Endothelial cell of umbilical vein (primary cell): ENCODE measurements around the gene PRDM16. TPM values are rescaled to one million over a fixed set of nuclear protein-coding genes. Genes with fewer than 3 reads are reported as not detected.

Experiments
- BruUV-seq: library from RNA; stranded (reverse); fragments of 400-500 nt; replicated peaks from 2 replicates; lab custom pipeline; 2021; lab: Mats Ljungman, UMichigan
- CTCF ChIA-PET: fragments of 300-600, 350-600 bp; sonication (Branson Sonifier 250); formaldehyde crosslinking; loops from one replicate; lab custom pipeline; 2021; ENCODE audit warnings: antibody characterized with exemption, inconsistent platforms; lab: Charles Lee
- POLR2A ChIA-PET: fragments of 300-600, 350-600 bp; sonication (Branson Sonifier 250); formaldehyde crosslinking; loops from one replicate; lab custom pipeline; 2021; ENCODE audit warnings: antibody characterized with exemption, inconsistent platforms; lab: Charles Lee
- DNase-seq: peaks from one replicate; pipeline ENCODE4 v3.0.0-alpha.2; 2011; ENCODE audit warnings: low read depth, low spot score
- FAIRE-seq: peaks from 2 replicates; lab custom pipeline; 2011; peaks lifted over from hg19 to GRCh38; lab: Jason Lieb, UNC
- H2AFZ ChIP-seq: 2 replicates; pipeline ENCODE4 v1.6.0; 2012; ENCODE audit warnings: low read depth, low read length, control low read depth, inconsistent platforms
- H3K27ac ChIP-seq: 2 replicates; pipeline ENCODE4 v1.5.1; 2011; ENCODE audit warnings: low read depth, mild to moderate bottlenecking, control low read depth, low read length, moderate library complexity; ENCODE audit not compliant: insufficient read depth
- H3K27me3 ChIP-seq, 2 experiments: 2 replicates each; pipeline versions ENCODE4 v1.6.0 to v1.6.1; 2011; ENCODE audit warnings: low read length in 2 of 2, mixed read lengths in 1 of 2; ENCODE audit not compliant: control insufficient read depth in 2 of 2, insufficient read depth in 2 of 2
- H3K36me3 ChIP-seq, 2 experiments: 2 replicates in 1 of 2; 3 replicates in 1 of 2; pipeline ENCODE4 v1.5.1; 2011; ENCODE audit warnings: low read length in 2 of 2, mild to moderate bottlenecking in 1 of 2, moderate library complexity in 1 of 2; ENCODE audit not compliant: control insufficient read depth in 2 of 2, insufficient read depth in 2 of 2; ENCODE audit errors: extremely low read depth in 1 of 2
- H3K4me1 ChIP-seq: 3 replicates; pipeline ENCODE4 v1.5.1; 2011; ENCODE audit warnings: mild to moderate bottlenecking, low read length; ENCODE audit not compliant: control insufficient read depth, insufficient read depth; ENCODE audit errors: extremely low read depth
- H3K4me2 ChIP-seq: 2 replicates; pipeline ENCODE4 v1.6.1; 2011; ENCODE audit warnings: low read length, control low read depth, mixed read lengths; ENCODE audit not compliant: insufficient read depth
- H3K4me3 ChIP-seq, 3 experiments: fragments of 200-600 bp in 1 of 3; sonication (generic), shearing (Covaris generic) in 1 of 3; replicated peaks in 1 of 3; 2 replicates each; pipeline ENCODE4 v1.5.1; 2011 to 2016; ENCODE audit warnings: control low read depth in 3 of 3, low read length in 3 of 3, mild to moderate bottlenecking in 2 of 3, inconsistent platforms in 1 of 3, low read depth in 1 of 3, moderate library complexity in 1 of 3; ENCODE audit not compliant: insufficient read depth in 1 of 3
- H3K79me2 ChIP-seq: 2 replicates; pipeline ENCODE4 v1.6.0; 2012; ENCODE audit warnings: low read length, inconsistent platforms; ENCODE audit not compliant: control insufficient read depth, insufficient read depth
- H3K9ac ChIP-seq: replicated peaks from 2 replicates; pipeline ENCODE3; 2011; ENCODE audit warnings: low read length, control low read depth; ENCODE audit not compliant: insufficient read depth; ENCODE audit errors: extremely low read depth
- H3K9me1 ChIP-seq: replicated peaks from 3 replicates; pipeline ENCODE4 v1.6.0; 2011; ENCODE audit warnings: mild to moderate bottlenecking, low read length; ENCODE audit not compliant: control insufficient read depth, insufficient read depth; ENCODE audit errors: extremely low read depth
- H3K9me3 ChIP-seq: replicated peaks from 2 replicates; pipeline ENCODE4 v1.5.1; 2012; ENCODE audit warnings: low read length, inconsistent platforms; ENCODE audit not compliant: control insufficient read depth, insufficient read depth
- H4K20me1 ChIP-seq: replicated peaks from 2 replicates; pipeline ENCODE3; 2011; ENCODE audit warnings: mild to moderate bottlenecking, low read length; ENCODE audit not compliant: control insufficient read depth, insufficient read depth; ENCODE audit errors: extremely low read depth
- EZH2 ChIP-seq: IDR thresholded peaks from 2 replicates; pipeline ENCODE4 v1.6.1; 2012; ENCODE audit warnings: borderline replicate concordance, low read depth, mild to moderate bottlenecking, moderate library complexity, low read length, inconsistent platforms; ENCODE audit not compliant: severe bottlenecking
- FOS ChIP-seq: IDR thresholded peaks from 2 replicates; pipeline ENCODE4 v1.6.1; 2011; ENCODE audit warnings: mild to moderate bottlenecking, low read length, moderate library complexity, borderline replicate concordance; ENCODE audit not compliant: insufficient read depth
- GATA2 ChIP-seq: IDR thresholded peaks from 2 replicates; pipeline ENCODE4 v1.7.0; 2011; ENCODE audit warnings: low read depth, mild to moderate bottlenecking, moderate library complexity, mixed read lengths, low read length; ENCODE audit not compliant: insufficient read length, insufficient read depth
- JUN ChIP-seq: IDR thresholded peaks from 2 replicates; pipeline ENCODE4 v1.6.1; 2011; ENCODE audit warnings: borderline replicate concordance, low read depth; ENCODE audit not compliant: insufficient read length, insufficient read depth
- MYC ChIP-seq: IDR thresholded peaks from one replicate; pipeline ENCODE4 v1.6.1; 2011; ENCODE audit warnings: mild to moderate bottlenecking, low read depth, low read length
- POLR2A ChIP-seq: IDR thresholded peaks from 2 replicates; pipeline ENCODE4 v1.6.1; 2012; ENCODE audit warnings: low read depth, mild to moderate bottlenecking, control low read depth, low read length
- POLR2AphosphoS5 ChIP-seq: IDR thresholded peaks from 2 replicates; pipeline ENCODE4 v1.6.1; 2012; ENCODE audit warnings: low read depth, mild to moderate bottlenecking, control low read depth, low read length, moderate library complexity; ENCODE audit not compliant: insufficient read depth
- dilution Hi-C: fragments of 300-500 bp; cut with MboI; formaldehyde crosslinking; loops from one replicate; pipeline ENCODE4 v1.15.0; 2019; ENCODE audit warnings: low sequenced_read_pairs; ENCODE audit not compliant: extremely low pct_ligation_motif_present
- intact Hi-C: fragments of 100-400 bp; cut with micrococcal nuclease; formaldehyde crosslinking; loops from one replicate; pipeline ENCODE4 v1.10.0; 2022
- polyA plus RNA-seq, 4 experiments: library from polyadenylated mRNA; depleted of rRNA in 3 of 4; stranded (reverse) in 3 of 4; unstranded in 1 of 4; fragments of >200 nt; gene quantifications; 2 replicates each; pipeline versions ENCODE4 v1.2.1 to v1.2.3, GENCODE V29; 2011 to 2012; ENCODE audit warnings: missing spikeins in 1 of 4
- total RNA-seq: library from RNA; stranded (reverse); gene quantifications from 2 replicates; pipeline ENCODE4 v1.2.3, GENCODE V29; 2021
- TF ChIP-seq, protein P1 (sequence below): IDR thresholded peaks from 2 replicates; pipeline ENCODE4 v1.6.1; 2011; ENCODE audit not compliant: insufficient read depth, insufficient read length
- TF ChIP-seq, protein P2 (sequence below), 2 donors: IDR thresholded peaks; 1 replicate in 1 of 2; 2 replicates in 1 of 2; pipeline ENCODE4 v1.5.1; 2011; ENCODE audit warnings: low read length in 2 of 2, mild to moderate bottlenecking in 2 of 2, moderate library complexity in 2 of 2, control low read depth in 1 of 2, inconsistent platforms in 1 of 2, low read depth in 1 of 2; ENCODE audit not compliant: insufficient read depth in 1 of 2; ENCODE audit errors: extremely low read depth in 1 of 2

The PRDM16 gene
- total and polyA plus RNA-seq, 2 donors (not counting 3 experiments of a cell fraction or from before 2014, with no cell fraction given), result not detected

DNA sequence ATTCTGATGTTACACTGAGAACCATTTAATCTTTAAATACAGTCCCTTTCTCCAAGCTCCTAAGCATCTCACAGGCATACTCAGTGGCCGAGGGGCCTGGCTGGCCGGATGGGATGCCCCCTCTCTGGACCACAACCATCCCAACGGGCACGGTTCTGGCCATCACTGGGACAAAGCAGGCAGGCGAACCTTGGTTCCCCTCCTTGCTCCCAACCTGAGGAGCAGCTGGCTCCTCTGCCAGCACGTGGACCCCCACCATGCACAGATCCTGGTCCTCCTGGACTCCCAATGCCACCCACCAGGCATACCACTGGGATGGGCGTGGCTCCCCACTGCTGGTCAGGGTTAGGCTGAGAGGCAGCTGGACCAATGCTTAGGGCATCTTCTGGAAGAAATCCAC, 19.8 kb upstream of the PRDM16 start:
- CTCF ChIA-PET, result no interaction called here
- H3K9me1 ChIP-seq, result no peaks in the 10 kb centered on the region
- H3K9ac ChIP-seq, result no peak overlapping the region
- intact Hi-C loops (no loop called here), dilution Hi-C loops (no loop called here)
- H2AFZ ChIP-seq, result no peak overlapping the region
- no peaks in the 10 kb centered on the region for H3K27me3 ChIP-seq
- FAIRE-seq (no peak), DNase-seq (no peak)
- no peak overlapping the region for H3K4me3 ChIP-seq
- no peak overlapping the region for H3K4me2 ChIP-seq
- H3K9me3 ChIP-seq, result no peaks in the 10 kb centered on the region
- no peaks in the 10 kb centered on the region for H3K4me1 ChIP-seq
- no peaks in the 10 kb centered on the region for H4K20me1 ChIP-seq
- H3K36me3 ChIP-seq, result no peaks in the 10 kb centered on the region
- BruUV-seq, result no TSS peak
- no peaks in the 10 kb centered on the region for H3K79me2 ChIP-seq
- POLR2A ChIA-PET, result no interaction called here
- TF ChIP-seq JUN, result no peak
- no peak for TF ChIP-seq MYC
- no peak for TF ChIP-seq GATA2
- TF ChIP-seq, protein P1, sequence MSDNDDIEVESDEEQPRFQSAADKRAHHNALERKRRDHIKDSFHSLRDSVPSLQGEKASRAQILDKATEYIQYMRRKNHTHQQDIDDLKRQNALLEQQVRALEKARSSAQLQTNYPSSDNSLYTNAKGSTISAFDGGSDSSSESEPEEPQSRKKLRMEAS, result no peak
- TF ChIP-seq POLR2AphosphoS5, result no peak
- no peak for TF ChIP-seq EZH2
- no peak for TF ChIP-seq FOS
- no peak for TF ChIP-seq POLR2A
- TF ChIP-seq, protein P2, sequence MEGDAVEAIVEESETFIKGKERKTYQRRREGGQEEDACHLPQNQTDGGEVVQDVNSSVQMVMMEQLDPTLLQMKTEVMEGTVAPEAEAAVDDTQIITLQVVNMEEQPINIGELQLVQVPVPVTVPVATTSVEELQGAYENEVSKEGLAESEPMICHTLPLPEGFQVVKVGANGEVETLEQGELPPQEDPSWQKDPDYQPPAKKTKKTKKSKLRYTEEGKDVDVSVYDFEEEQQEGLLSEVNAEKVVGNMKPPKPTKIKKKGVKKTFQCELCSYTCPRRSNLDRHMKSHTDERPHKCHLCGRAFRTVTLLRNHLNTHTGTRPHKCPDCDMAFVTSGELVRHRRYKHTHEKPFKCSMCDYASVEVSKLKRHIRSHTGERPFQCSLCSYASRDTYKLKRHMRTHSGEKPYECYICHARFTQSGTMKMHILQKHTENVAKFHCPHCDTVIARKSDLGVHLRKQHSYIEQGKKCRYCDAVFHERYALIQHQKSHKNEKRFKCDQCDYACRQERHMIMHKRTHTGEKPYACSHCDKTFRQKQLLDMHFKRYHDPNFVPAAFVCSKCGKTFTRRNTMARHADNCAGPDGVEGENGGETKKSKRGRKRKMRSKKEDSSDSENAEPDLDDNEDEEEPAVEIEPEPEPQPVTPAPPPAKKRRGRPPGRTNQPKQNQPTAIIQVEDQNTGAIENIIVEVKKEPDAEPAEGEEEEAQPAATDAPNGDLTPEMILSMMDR (IDR thresholded peaks at IDR 0.05; ENCODE audit: extremely low read depth in 1 of 2, insufficient read depth in 1 of 2, low read depth in 1 of 2, low read length in 2 of 2), result no peak
- no peak overlapping the region for H3K27ac ChIP-seq
